Activated T-cell treated with anti-CD3 and anti-CD28 coated beads, Interleukin-2, amount 50 U/mL, for 72 hours (primary cell): ENCODE measurements around the gene ZNF816. TPM values are rescaled to one million over a fixed set of nuclear protein-coding genes. Genes with fewer than 3 reads are reported as not detected.

Experiments used
- total RNA-seq, 2 donors: library from RNA; stranded (reverse); gene quantifications; one replicate each; pipeline ENCODE4 v1.2.3, GENCODE V29; 2022

Gene ZNF816
- total RNA-seq, 2 donors from 2014 or later, result 12.0 to 16.2 TPM

Other genes starting within 250 kb of the ZNF816 start
- gene ZNF611, start 227.8 kb downstream of the ZNF816 start, total RNA-seq, result 10 to 100 TPM; 21.3 to 24.7 TPM
- 10 to 100 TPM; 14.1 to 20.9 TPM for gene ZNF600, start 176.1 kb downstream of the ZNF816 start, total RNA-seq
- gene ZNF28, start 141.2 kb downstream of the ZNF816 start, total RNA-seq, result 10 to 100 TPM; 13.3 to 17.8 TPM
- gene ZNF468, start 105.3 kb downstream of the ZNF816 start, total RNA-seq, result 10 to 100 TPM; 11.3 to 16.2 TPM
- 10 to 100 TPM in 1 of 2 donors, 1 to 10 TPM in 1; 9.9 to 13.0 TPM for gene ZNF320, start 65.2 kb downstream of the ZNF816 start, total RNA-seq
- gene ZNF888, start 39.5 kb downstream of the ZNF816 start, total RNA-seq, result 1 to 10 TPM; 5.9 to 8.0 TPM
- not detected for gene ERVV-1, start 51.0 kb upstream of the ZNF816 start, total RNA-seq
- gene ERVV-2, start 81.9 kb upstream of the ZNF816 start, total RNA-seq, result not detected
- gene ZNF160, start 140.5 kb upstream of the ZNF816 start, total RNA-seq, result 10 to 100 TPM; 25.2 to 30.4 TPM
- gene ZNF415, start 170.0 kb upstream of the ZNF816 start, total RNA-seq, result 1 to 10 TPM; 3.4 to 5.2 TPM
- 1 to 10 TPM; 4.7 to 6.5 TPM for gene ZNF347, start 196.2 kb upstream of the ZNF816 start, total RNA-seq
- gene ZNF665, start 230.5 kb upstream of the ZNF816 start, total RNA-seq, result 1 to 10 TPM; 5.6 to 6.5 TPM